Skin epidermis (tissue), 12 donors: ENCODE results near the gene FAM227B.
"Not testable (repeated sequence)": the region's sequence is repeated elsewhere in the genome, so short reads cannot be mapped to it uniquely, and the experiment has no call there.

Experiments used
- H3K27ac ChIP-seq, 21 experiments: fragments of 200-600 bp; sonication (generic) in 11 of 21; one replicate each; pipeline ENCODE4 v1.5.0; 2020; ENCODE audit warnings: mild to moderate bottlenecking in 3 of 21, inconsistent platforms in 2 of 21, moderate library complexity in 2 of 21
- H3K4me3 ChIP-seq, 7 experiments: fragments of 200-600 bp; sonication (generic) in 2 of 7; one replicate each; pipeline ENCODE4 v1.5.0; 2020; ENCODE audit warnings: inconsistent platforms in 2 of 7, mild to moderate bottlenecking in 2 of 7, moderate library complexity in 1 of 7

The FAM227B gene

GRCh38 chr15:49619226-49619625, 1.4 kb downstream of the FAM227B start:
- Histone ChIP-seq H3K4me3 (no peak overlapping the region), H3K27ac (peak overlapping the region in 3 of 21 experiments; percentile 85 to 98 (median 93))

GRCh38 chr15:49612240-49612639, 8.4 kb downstream of the FAM227B start:
- not testable (repeated sequence) for H3K27ac ChIP-seq, H3K4me3 ChIP-seq

- H3K27ac ChIP-seq: no peak overlapping the region
- no peak overlapping the region for H3K4me3 ChIP-seq
Measured at GRCh38 chr15:49610157-49610918, 10.3 kb downstream of the FAM227B start.

- Histone ChIP-seq H3K4me3 (no peak overlapping the region), H3K27ac (no peak overlapping the region)
Measured at GRCh38 chr15:49606594-49606993, 14.0 kb downstream of the FAM227B start.

GRCh38 chr15:49605588-49605987, 15.0 kb downstream of the FAM227B start:
- Histone ChIP-seq H3K27ac (no peak overlapping the region), H3K4me3 (no peak overlapping the region)

GRCh38 chr15:49604625-49605409, 15.8 kb downstream of the FAM227B start:
- H3K4me3 ChIP-seq: no peak overlapping the region
- no peak overlapping the region for H3K27ac ChIP-seq

GRCh38 chr15:49592829-49593316, 27.7 kb downstream of the FAM227B start:
- H3K27ac ChIP-seq, H3K4me3 ChIP-seq: not testable (repeated sequence)

- Histone ChIP-seq H3K4me3 (no peak overlapping the region), H3K27ac (no peak overlapping the region)
Measured at GRCh38 chr15:49589030-49589429, 31.6 kb downstream of the FAM227B start.

- Histone ChIP-seq H3K4me3 (no peak overlapping the region), H3K27ac (no peak overlapping the region)
Measured at GRCh38 chr15:49573421-49573820, 47.2 kb downstream of the FAM227B start.

- Histone ChIP-seq H3K4me3 (no peak overlapping the region), H3K27ac (no peak overlapping the region)
Measured at GRCh38 chr15:49570672-49571071, 49.9 kb downstream of the FAM227B start.

- H3K4me3 ChIP-seq: no peak overlapping the region
- no peak overlapping the region for H3K27ac ChIP-seq
Measured at GRCh38 chr15:49570174-49570573, 50.4 kb downstream of the FAM227B start.

GRCh38 chr15:49560045-49560444, 60.6 kb downstream of the FAM227B start:
- Histone ChIP-seq H3K27ac (no peak overlapping the region), H3K4me3 (no peak overlapping the region)

GRCh38 chr15:49558929-49559328, 61.7 kb downstream of the FAM227B start:
- no peak overlapping the region for H3K27ac ChIP-seq

GRCh38 chr15:49556437-49556836, 64.2 kb downstream of the FAM227B start:
- H3K4me3 ChIP-seq: no peak overlapping the region
- H3K27ac ChIP-seq: no peak overlapping the region

More at GRCh38 chr15:49558929-49559328, 61.7 kb downstream of the FAM227B start:
- no peak overlapping the region for H3K4me3 ChIP-seq

- not testable (repeated sequence) for H3K27ac ChIP-seq, H3K4me3 ChIP-seq
Measured at GRCh38 chr15:49550342-49550741, 70.3 kb downstream of the FAM227B start.

GRCh38 chr15:49538520-49538919, 82.1 kb downstream of the FAM227B start:
- no peak overlapping the region for H3K4me3 ChIP-seq

GRCh38 chr15:49530092-49530491, 90.5 kb downstream of the FAM227B start:
- Histone ChIP-seq H3K27ac (no peak overlapping the region), H3K4me3 (no peak overlapping the region)

More at GRCh38 chr15:49538520-49538919, 82.1 kb downstream of the FAM227B start:
- H3K27ac ChIP-seq: no peak overlapping the region

GRCh38 chr15:49528289-49528688, 92.3 kb downstream of the FAM227B start:
- H3K4me3 ChIP-seq: no peak overlapping the region
- H3K27ac ChIP-seq: no peak overlapping the region

GRCh38 chr15:49521802-49522201, 98.8 kb downstream of the FAM227B start:
- Histone ChIP-seq H3K4me3 (no peak overlapping the region), H3K27ac (no peak overlapping the region)

GRCh38 chr15:49512739-49513138, 107.9 kb downstream of the FAM227B start:
- H3K4me3 ChIP-seq, H3K27ac ChIP-seq: not testable (repeated sequence)

GRCh38 chr15:49507261-49507660, 113.4 kb downstream of the FAM227B start:
- no peak overlapping the region for H3K27ac ChIP-seq
- no peak overlapping the region for H3K4me3 ChIP-seq
